ENCODE data around the gene RPS6KA4. TPM values are rescaled to one million over a fixed set of nuclear protein-coding genes. Genes with fewer than 3 reads are reported as not detected.

RPS6KA4 gene
- polyA plus RNA-seq, 4 donors: 10.5 to 15.4 (median 11.5) TPM

GRCh38 chr11:64362339-64362738 lies 3.4 kb downstream of the RPS6KA4 start:
- no peak for DNase-seq (ENCODE audit: low read depth in 4 of 4, low spot score in 3 of 4)

DNA sequence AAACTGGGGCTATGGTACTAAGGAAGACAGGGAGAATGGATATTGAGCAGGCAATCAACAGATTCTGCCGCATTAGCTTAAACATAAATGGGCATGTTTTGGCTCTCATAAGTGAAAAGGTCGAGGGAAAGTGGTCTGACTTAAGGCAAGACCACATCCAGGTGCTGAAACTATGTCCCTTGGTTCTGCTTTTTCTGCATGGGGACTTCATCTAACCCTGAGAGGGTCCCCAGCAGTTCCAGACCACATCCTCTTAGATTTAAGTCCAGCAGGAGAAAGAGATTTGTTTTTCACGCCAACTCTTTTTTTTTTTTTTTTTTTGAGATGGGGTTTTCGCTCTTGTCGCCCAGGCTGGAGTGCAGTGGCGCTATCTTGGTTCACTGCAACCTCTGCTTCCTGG lies 5.5 kb downstream of the RPS6KA4 start:
- no peak for DNase-seq (ENCODE audit: low read depth in 4 of 4, low spot score in 3 of 4)

GRCh38 chr11:64364911-64365310 lies 5.9 kb downstream of the RPS6KA4 start:
- no peak for DNase-seq (ENCODE audit: low read depth in 4 of 4, low spot score in 3 of 4)

- DNase-seq (ENCODE audit: low read depth in 4 of 4, low spot score in 3 of 4): no peak
Observed at GRCh38 chr11:64366751-64367150, 7.8 kb downstream of the RPS6KA4 start.

GRCh38 chr11:64367931-64368672 lies 9.1 kb downstream of the RPS6KA4 start:
- no peak for DNase-seq (ENCODE audit: low read depth in 4 of 4, low spot score in 3 of 4)

GRCh38 chr11:64368673-64369074 lies 9.7 kb downstream of the RPS6KA4 start:
- DNase-seq (ENCODE audit: low read depth in 4 of 4, low spot score in 3 of 4): no peak

- no peak for DNase-seq (ENCODE audit: low read depth in 4 of 4, low spot score in 3 of 4)
Observed at GRCh38 chr11:64369440-64370421, 10.8 kb downstream of the RPS6KA4 start.

DNA sequence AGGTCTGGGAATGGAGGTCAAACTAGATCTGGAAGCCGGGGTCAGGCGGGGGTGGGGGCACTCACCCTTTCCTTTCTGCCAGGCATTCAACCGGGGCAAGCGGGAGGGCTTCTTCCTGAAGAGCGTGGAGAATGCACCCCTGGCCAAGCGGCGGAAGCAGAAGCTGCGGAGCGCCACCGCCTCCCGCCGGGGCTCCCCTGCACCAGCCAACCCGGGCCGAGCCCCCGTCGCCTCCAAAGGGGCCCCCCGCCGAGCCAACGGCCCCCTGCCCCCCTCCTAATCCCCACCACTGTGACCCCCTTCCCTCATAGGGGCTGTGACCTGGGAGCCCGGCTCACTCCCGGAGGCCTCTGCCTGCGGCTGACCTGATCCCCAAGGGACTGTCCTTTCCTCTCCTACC lies 12.2 kb downstream of the RPS6KA4 start:
- DNase-seq (ENCODE audit: low read depth in 4 of 4, low spot score in 3 of 4): no peak

- no peak for DNase-seq (ENCODE audit: low read depth in 4 of 4, low spot score in 3 of 4)
Observed at GRCh38 chr11:64372021-64372420, 13.1 kb downstream of the RPS6KA4 start.

DNA sequence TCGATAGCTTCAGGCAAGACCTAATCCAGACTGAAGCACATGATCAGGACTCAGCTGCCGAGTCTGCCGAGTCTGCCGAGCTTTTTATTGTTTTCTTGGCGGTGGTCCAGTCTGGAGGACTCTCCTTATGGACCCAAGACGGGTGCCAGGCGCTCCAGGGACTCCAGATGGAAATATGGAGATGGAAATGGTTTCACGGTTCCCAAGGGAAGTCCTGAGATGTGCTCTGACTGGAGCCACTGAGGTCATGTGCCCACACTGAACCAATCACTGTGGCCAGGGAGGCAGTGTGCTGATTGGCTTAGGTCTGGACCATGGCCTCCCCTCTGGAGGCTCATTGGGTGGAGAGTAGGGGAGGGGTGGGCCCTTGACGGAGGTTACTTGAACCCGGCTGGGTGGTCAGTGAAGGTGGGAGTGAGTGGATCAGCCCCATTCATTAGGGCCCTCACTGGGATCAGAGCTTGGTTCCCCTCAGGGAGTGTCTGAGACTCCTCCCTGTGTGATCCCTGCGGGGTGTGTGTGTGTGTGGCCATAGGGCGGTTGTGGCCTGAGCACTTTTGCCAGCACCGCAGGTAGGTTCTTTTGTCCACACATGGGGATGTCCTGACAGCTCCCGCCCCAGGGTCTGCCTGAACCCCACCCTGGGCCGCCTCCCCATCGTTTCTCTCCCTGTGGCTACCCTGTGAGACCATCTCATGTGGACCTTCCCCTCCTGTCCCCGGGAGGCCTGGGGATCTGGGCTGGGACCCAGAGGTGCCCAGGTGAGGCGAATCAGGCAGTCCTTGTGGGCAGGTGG lies 14.0 kb downstream of the RPS6KA4 start:
- DNase-seq (ENCODE audit: low read depth in 4 of 4, low spot score in 3 of 4): no peak

DNA sequence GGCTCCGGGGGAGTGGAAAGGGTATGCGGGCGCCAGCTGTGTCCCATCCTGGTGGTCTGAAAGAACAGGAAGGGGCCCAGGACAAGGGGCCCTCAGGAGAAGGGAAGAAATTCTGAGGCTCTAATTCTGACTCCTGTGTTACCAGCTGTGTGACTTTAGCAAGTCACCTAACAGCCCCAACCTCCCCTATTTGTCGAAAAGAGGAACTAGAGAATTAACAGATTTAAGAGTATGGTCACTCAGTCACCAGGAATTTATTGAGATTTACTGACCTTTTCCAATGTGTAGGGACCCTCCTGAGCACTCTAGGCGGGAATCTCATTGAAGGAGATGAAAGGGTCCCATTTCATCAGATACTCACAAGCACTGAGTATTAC lies 14.6 kb downstream of the RPS6KA4 start:
- DNase-seq (ENCODE audit: low read depth in 4 of 4, low spot score in 3 of 4): no peak

DNA sequence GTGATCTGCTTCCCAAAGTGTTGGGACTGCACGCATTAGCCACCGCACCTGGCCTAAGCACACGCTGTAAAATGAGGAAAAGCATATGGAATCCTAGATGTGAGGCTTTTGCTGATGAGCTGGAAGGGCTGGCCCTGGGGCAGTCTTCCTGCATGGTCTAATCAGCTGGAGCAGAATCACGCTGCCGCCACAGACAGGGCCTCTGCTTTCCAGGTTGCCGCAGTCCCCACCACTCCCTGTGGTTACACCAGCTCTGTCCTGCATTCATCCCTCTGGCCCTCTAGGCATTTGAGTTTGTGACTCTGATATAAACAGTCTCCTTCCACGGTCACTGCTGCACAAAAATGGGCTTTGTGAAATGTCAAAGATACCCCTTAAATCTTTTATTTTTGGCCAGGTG lies 17.1 kb downstream of the RPS6KA4 start:
- no peak for DNase-seq (ENCODE audit: low read depth in 4 of 4, low spot score in 3 of 4)

- no peak for DNase-seq (ENCODE audit: low read depth in 4 of 4, low spot score in 3 of 4)
Observed at GRCh38 chr11:64378335-64378880, 19.4 kb downstream of the RPS6KA4 start.

DNA sequence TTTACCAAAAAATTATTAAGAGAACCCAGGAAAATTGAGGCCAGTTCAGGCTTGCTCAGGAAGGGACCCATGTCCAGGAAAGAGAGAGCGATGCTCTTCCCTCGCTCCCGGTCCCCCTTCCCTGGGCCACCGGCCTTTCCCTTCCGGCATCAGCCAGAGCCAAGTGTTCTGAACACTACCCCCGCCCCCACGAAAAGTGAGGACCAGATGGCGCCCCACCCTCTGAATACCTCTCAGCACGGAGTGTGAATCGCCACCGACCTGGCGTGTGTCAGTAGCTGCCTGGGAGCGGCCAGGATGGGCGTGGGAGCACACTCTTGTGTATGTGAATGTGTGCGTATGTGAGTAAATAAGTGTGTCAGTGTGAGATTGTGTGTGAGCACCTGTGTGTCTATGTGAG lies 20.2 kb downstream of the RPS6KA4 start:
- DNase-seq (ENCODE audit: low read depth in 4 of 4, low spot score in 3 of 4): no peak

DNA sequence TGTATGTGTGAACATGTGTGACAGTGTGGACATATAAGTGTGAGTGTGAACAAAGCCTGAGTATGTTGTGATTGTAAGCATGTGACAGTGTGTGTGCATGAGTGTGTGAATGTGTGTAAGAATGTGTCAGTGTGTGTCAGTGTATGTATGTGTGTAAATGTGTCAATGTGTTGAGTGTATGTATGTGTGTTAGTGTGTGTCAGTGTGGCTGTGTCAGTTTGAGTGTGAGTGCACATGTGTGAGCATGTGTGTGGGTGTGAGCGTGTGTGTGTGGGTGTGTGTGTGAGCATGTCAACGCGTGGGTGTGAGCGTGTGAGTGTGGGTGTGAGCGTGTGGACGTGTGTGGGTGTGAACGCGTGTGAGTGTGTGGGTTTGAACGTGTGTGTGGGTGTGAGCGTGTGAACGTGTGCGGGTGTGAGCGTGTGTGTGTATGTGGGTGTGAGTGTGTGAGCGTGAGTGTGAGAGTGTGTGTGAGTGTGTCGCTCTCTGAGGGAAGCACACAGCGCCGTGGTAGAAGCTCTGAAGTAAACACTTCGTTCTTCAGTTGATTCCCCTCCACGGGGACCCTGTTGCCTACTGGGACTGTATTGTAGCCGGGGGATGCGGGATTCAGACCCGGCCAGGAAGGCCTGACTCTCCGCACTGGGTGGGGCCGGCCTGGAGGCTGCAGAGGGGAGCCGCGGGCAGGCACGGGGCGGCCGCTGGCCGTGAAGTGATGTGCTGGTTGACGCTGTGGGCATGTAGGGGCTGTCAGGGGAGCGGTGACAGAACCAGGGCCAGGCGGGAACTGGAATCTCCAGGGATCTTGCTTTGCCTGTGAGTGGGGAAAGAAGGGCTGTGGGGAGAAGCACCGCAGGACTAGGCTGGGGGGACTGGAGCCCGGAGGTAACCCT lies 21.1 kb downstream of the RPS6KA4 start:
- DNase-seq (ENCODE audit: low read depth in 4 of 4, low spot score in 3 of 4): no peak

DNA sequence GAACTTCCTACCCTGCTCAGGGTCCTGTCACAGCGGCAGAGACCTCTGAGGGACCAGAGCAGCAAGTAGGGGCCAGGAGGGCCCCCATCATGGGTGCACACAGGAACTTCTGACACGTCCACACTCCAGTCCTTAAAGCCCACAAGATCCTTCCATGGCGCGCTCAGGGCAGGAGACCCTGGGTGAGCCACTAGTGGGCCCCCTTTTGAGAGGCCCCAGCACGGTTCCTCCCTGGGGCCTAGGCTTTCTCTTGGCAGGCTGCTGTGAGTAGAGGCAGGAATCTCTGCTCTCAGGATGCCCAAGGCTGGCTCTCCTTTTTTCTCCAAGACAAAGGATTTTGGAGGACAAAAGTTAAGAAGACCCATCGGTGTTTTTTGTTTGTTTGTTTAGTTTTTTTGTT lies 22.4 kb downstream of the RPS6KA4 start:
- no peak for DNase-seq (ENCODE audit: low read depth in 4 of 4, low spot score in 3 of 4)

DNA sequence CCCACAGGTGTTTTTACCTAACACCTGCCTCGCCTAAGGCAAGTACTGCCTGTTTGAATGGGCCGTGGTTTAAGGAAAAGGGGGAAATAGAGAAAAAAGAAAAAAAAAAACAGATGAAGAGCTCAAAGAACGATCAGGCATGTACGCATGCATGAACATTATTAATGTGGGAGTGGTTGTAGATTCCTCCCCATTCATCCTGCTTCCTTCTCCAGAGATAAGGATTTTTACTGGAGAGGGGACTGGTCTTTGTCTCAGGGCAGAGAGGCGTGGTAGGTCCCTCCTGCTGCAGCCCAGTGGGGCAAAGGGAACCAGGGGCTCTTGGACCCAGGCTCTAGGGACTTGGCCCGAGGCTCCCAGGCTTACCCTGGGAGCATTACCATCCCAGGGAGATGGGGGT lies 23.1 kb downstream of the RPS6KA4 start:
- DNase-seq (ENCODE audit: low read depth in 4 of 4, low spot score in 3 of 4): no peak

DNA sequence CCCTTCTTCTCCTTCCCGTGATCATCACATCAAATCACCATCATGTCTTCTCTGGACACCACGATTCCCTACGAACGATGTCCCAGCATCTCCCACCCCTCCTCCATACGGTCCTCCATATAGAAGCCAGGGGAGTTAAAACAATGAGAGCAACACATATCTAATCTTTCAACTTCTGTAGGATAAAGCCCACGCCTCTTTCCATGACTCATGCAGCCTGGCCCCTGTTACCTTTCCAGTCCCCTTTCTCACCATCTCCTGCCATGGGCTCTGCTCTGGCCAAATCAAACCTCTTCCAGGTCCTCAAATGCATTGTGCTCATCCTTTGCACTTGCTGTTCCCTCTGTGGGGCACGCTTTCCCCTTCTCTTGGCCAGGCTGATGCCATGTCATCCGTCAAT lies 23.6 kb downstream of the RPS6KA4 start:
- no peak for DNase-seq (ENCODE audit: low read depth in 4 of 4, low spot score in 3 of 4)

- no peak for DNase-seq (ENCODE audit: low read depth in 4 of 4, low spot score in 3 of 4)
Observed at GRCh38 chr11:64383580-64383979, 24.6 kb downstream of the RPS6KA4 start.

Data from right renal pelvis (tissue), 4 donors.